ENCODE results near the gene CHAD.

Gene CHAD

DNA sequence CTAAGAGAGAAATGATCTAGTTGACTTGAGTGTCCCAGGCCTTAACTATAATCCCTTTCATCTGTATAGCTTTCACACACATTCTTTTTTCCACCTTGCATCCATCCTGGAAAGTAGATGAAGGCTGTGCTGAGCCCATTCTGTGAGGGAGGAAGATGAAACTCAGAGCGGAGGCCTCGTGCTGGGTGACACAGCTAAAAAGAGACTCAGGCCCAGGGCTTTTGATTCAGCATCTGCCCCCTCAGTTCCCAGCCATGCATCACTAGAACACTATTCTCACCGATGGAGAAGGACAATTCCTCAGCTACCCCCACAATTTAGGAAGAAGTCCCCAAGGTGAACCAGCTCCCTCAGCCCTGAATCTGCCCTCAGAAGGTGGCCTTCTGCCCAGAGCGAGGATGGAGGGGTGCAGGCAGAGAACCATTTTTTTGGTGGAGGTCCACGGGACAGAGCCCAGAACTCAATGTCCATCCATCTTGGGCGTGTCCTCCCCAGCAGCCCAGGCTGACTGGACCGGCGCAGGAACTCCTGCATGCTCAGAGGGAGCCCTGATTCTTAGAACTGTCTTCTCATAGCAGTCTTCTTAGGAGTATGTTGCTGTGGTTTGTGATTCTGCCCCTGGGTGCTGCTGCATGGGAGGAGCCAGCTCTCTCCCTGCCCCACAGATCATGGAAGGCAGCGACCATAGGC lies 33.8 kb upstream of the CHAD start:
- Histone ChIP-seq H3K27ac (ENCODE audit: low read depth, low read length) (no peak overlapping the region), H2AK5ac (ENCODE audit: low read length) (no peak overlapping the region), H4K12ac (ENCODE audit: low read depth, low read length) (no peak overlapping the region), H4K91ac (ENCODE audit: low read depth, low read length) (no peak overlapping the region), H2BK12ac (ENCODE audit: low read length) (no peak overlapping the region), H3K4me1 (ENCODE audit: control insufficient read depth in 1 of 2, insufficient read depth in 2 of 2, low read length in 2 of 2) (peaks cover 4 to 6% of the 10 kb centered on the region in 2 experiments), H3K9ac (ENCODE audit: low read length) (no peak overlapping the region), H2BK120ac (ENCODE audit: insufficient read depth, low read length, poor library complexity) (no peak overlapping the region), H2BK5ac (ENCODE audit: low read depth, low read length, poor library complexity) (no peak overlapping the region), H3K4me3 (ENCODE audit: low read depth, low read length) (no peak overlapping the region), H3K14ac (ENCODE audit: low read length) (no peak overlapping the region), H3K36me3 (ENCODE audit: control insufficient read depth in 1 of 2, insufficient read depth in 2 of 2, low read length in 2 of 2) (no peaks in the 10 kb centered on the region), H2AFZ (ENCODE audit: insufficient read depth, low read length, poor library complexity) (no peak overlapping the region), H3K79me1 (ENCODE audit: low read length) (no peaks in the 10 kb centered on the region), H3K23ac (ENCODE audit: low read length) (no peak overlapping the region), H3K4ac (ENCODE audit: low read depth, low read length) (no peak overlapping the region), H3K18ac (ENCODE audit: low read length) (no peak overlapping the region), H4K8ac (ENCODE audit: low read depth, low read length) (no peak overlapping the region), H3K9me3 (ENCODE audit: insufficient read depth, low read depth, low read length) (no peaks in the 10 kb centered on the region), H3K4me2 (ENCODE audit: low read length) (no peak overlapping the region), H3K27me3 (ENCODE audit: insufficient read depth, low read length) (peaks cover 2% of the 10 kb centered on the region), H3K79me2 (ENCODE audit: control insufficient read depth, insufficient read depth, low read length, poor library complexity) (no peaks in the 10 kb centered on the region)
- no peak for DNase-seq
- WGBS (ENCODE audit: extremely low coverage, insufficient coverage, insufficient read length), result no CpG with 5 or more reads among the region's 9 CpGs

DNA sequence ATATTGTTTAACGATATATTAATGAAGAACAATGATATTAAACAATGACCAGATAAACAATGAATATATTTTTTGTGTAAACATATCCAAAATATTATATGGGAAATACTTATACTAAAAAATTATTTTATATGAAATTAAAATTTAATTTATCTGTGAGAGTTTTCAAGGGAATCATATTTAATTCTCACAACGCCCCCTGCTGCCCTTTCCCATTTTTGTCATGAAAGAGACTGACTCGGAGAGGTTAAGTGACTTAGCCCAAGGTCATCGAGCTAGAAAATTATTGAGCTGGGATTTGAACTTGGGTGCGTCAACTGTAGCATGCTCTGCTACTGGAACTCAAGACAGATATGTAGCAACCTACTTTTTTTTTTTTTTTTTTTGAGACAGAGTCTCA lies 32.4 kb upstream of the CHAD start:
- WGBS (ENCODE audit: extremely low coverage, insufficient coverage, insufficient read length), result no CpG with 5 or more reads among the region's 5 CpGs
- H3K79me2 ChIP-seq (ENCODE audit: control insufficient read depth, insufficient read depth, low read length, poor library complexity), result no peaks in the 10 kb centered on the region

GRCh38 chr17:50499721-50500120 lies 31.0 kb upstream of the CHAD start:
- Histone ChIP-seq H3K14ac (ENCODE audit: low read length) (no peak overlapping the region), H2AK5ac (ENCODE audit: low read length) (no peak overlapping the region), H3K4me1 (ENCODE audit: control insufficient read depth in 1 of 2, insufficient read depth in 2 of 2, low read length in 2 of 2) (peaks cover 5 to 6% of the 10 kb centered on the region in 2 experiments), H3K4ac (ENCODE audit: low read depth, low read length) (no peak overlapping the region), H3K79me1 (ENCODE audit: low read length) (no peaks in the 10 kb centered on the region), H3K9ac (ENCODE audit: low read length) (no peak overlapping the region), H3K36me3 (ENCODE audit: control insufficient read depth in 1 of 2, insufficient read depth in 2 of 2, low read length in 2 of 2) (no peaks in the 10 kb centered on the region), H2AFZ (ENCODE audit: insufficient read depth, low read length, poor library complexity) (no peak overlapping the region), H2BK12ac (ENCODE audit: low read length) (no peak overlapping the region), H3K4me3 (ENCODE audit: low read depth, low read length) (no peak overlapping the region), H4K12ac (ENCODE audit: low read depth, low read length) (no peak overlapping the region), H3K18ac (ENCODE audit: low read length) (no peak overlapping the region), H3K27me3 (ENCODE audit: insufficient read depth, low read length) (peaks cover 2% of the 10 kb centered on the region), H3K9me3 (ENCODE audit: insufficient read depth, low read depth, low read length) (peaks cover 2% of the 10 kb centered on the region), H3K23ac (ENCODE audit: low read length) (no peak overlapping the region), H2BK120ac (ENCODE audit: insufficient read depth, low read length, poor library complexity) (no peak overlapping the region), H4K8ac (ENCODE audit: low read depth, low read length) (no peak overlapping the region), H3K4me2 (ENCODE audit: low read length) (no peak overlapping the region), H3K27ac (ENCODE audit: low read depth, low read length) (no peak overlapping the region), H2BK5ac (ENCODE audit: low read depth, low read length, poor library complexity) (no peak overlapping the region), H3K79me2 (ENCODE audit: control insufficient read depth, insufficient read depth, low read length, poor library complexity) (no peaks in the 10 kb centered on the region), H4K91ac (ENCODE audit: low read depth, low read length) (no peak overlapping the region)
- DNase-seq, result no peak
- WGBS (ENCODE audit: extremely low coverage, insufficient coverage, insufficient read length), result no CpG with 5 or more reads among the region's 2 CpGs

More for the DNA sequence above, 32.4 kb upstream of the CHAD start:
- Histone ChIP-seq H4K12ac (ENCODE audit: low read depth, low read length) (no peak overlapping the region), H3K23ac (ENCODE audit: low read length) (no peak overlapping the region), H3K4ac (ENCODE audit: low read depth, low read length) (no peak overlapping the region), H2AK5ac (ENCODE audit: low read length) (no peak overlapping the region), H2BK120ac (ENCODE audit: insufficient read depth, low read length, poor library complexity) (no peak overlapping the region), H4K91ac (ENCODE audit: low read depth, low read length) (no peak overlapping the region), H2BK12ac (ENCODE audit: low read length) (no peak overlapping the region), H3K9ac (ENCODE audit: low read length) (no peak overlapping the region), H3K4me1 (ENCODE audit: control insufficient read depth in 1 of 2, insufficient read depth in 2 of 2, low read length in 2 of 2) (peaks cover 4 to 6% of the 10 kb centered on the region in 2 experiments), H3K27ac (ENCODE audit: low read depth, low read length) (no peak overlapping the region), H3K36me3 (ENCODE audit: control insufficient read depth in 1 of 2, insufficient read depth in 2 of 2, low read length in 2 of 2) (no peaks in the 10 kb centered on the region), H3K18ac (ENCODE audit: low read length) (no peak overlapping the region), H4K8ac (ENCODE audit: low read depth, low read length) (no peak overlapping the region), H3K14ac (ENCODE audit: low read length) (no peak overlapping the region), H3K79me1 (ENCODE audit: low read length) (no peaks in the 10 kb centered on the region), H3K4me3 (ENCODE audit: low read depth, low read length) (no peak overlapping the region), H3K4me2 (ENCODE audit: low read length) (no peak overlapping the region), H3K27me3 (ENCODE audit: insufficient read depth, low read length) (peaks cover 2% of the 10 kb centered on the region), H2BK5ac (ENCODE audit: low read depth, low read length, poor library complexity) (no peak overlapping the region), H3K9me3 (ENCODE audit: insufficient read depth, low read depth, low read length) (no peaks in the 10 kb centered on the region), H2AFZ (ENCODE audit: insufficient read depth, low read length, poor library complexity) (no peak overlapping the region)
- peak in 1 of 2 donors; percentile 48 for DNase-seq

DNA sequence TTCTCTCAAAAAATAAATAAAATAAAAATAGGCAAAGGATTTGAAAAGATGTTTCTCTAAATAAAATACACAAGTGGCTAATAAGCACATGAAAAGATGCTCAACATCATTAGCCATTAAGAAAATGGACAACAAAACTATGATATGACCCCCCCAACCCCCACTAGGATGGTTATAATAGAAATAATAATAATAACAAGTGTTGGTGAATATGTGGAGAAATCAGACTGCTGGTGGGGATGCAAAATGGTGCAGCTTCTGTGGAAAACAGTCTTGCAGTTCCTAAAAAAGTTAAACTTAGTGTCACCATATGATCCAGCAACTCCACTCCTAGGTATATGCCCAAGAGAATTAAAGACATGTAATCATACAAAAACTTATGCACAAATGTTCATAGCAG lies 30.6 kb upstream of the CHAD start:
- Histone ChIP-seq H3K4me3 (ENCODE audit: low read depth, low read length) (no peak overlapping the region), H3K36me3 (ENCODE audit: control insufficient read depth in 1 of 2, insufficient read depth in 2 of 2, low read length in 2 of 2) (no peaks in the 10 kb centered on the region), H3K79me1 (ENCODE audit: low read length) (no peaks in the 10 kb centered on the region), H3K18ac (ENCODE audit: low read length) (no peak overlapping the region), H4K91ac (ENCODE audit: low read depth, low read length) (no peak overlapping the region), H3K9ac (ENCODE audit: low read length) (no peak overlapping the region), H2AK5ac (ENCODE audit: low read length) (no peak overlapping the region), H2BK5ac (ENCODE audit: low read depth, low read length, poor library complexity) (no peak overlapping the region), H4K8ac (ENCODE audit: low read depth, low read length) (no peak overlapping the region), H3K23ac (ENCODE audit: low read length) (no peak overlapping the region), H3K4ac (ENCODE audit: low read depth, low read length) (no peak overlapping the region), H2AFZ (ENCODE audit: insufficient read depth, low read length, poor library complexity) (no peak overlapping the region), H3K79me2 (ENCODE audit: control insufficient read depth, insufficient read depth, low read length, poor library complexity) (no peaks in the 10 kb centered on the region), H2BK120ac (ENCODE audit: insufficient read depth, low read length, poor library complexity) (no peak overlapping the region), H3K4me2 (ENCODE audit: low read length) (no peak overlapping the region), H4K12ac (ENCODE audit: low read depth, low read length) (no peak overlapping the region), H3K27ac (ENCODE audit: low read depth, low read length) (no peak overlapping the region), H3K27me3 (ENCODE audit: insufficient read depth, low read length) (peaks cover 2% of the 10 kb centered on the region), H3K9me3 (ENCODE audit: insufficient read depth, low read depth, low read length) (peaks cover 2% of the 10 kb centered on the region), H2BK12ac (ENCODE audit: low read length) (no peak overlapping the region), H3K4me1 (ENCODE audit: control insufficient read depth in 1 of 2, insufficient read depth in 2 of 2, low read length in 2 of 2) (peaks cover 5 to 6% of the 10 kb centered on the region in 2 experiments), H3K14ac (ENCODE audit: low read length) (no peak overlapping the region)
- no peak for DNase-seq

Data from trophoblast cell (in vitro differentiated cells and primary cell).